Cardiac fibroblast (primary cell): ENCODE measurements around the gene WNT7B.

Experiments used
- DNase-seq, 2 donors: peaks; one replicate each; pipeline versions ENCODE4 v3.0.0 to v3.0.0-alpha.2; 2010; ENCODE audit warnings: low read depth in 2 of 2
- H3K4me3 ChIP-seq, 2 donors: replicated peaks in 1 of 2; 1 replicate in 1 of 2; 2 replicates in 1 of 2; pipeline ENCODE4 v1.5.1; 2011; ENCODE audit warnings: low read depth in 2 of 2, low read length in 2 of 2, mild to moderate bottlenecking in 2 of 2, moderate library complexity in 1 of 2
- CTCF ChIP-seq: IDR thresholded peaks from one replicate; pipeline ENCODE4 v1.5.1; 2011; ENCODE audit warnings: low read depth, mild to moderate bottlenecking, low read length, inconsistent platforms

Gene WNT7B

GRCh38 chr22:45934659-45935341, 42.2 kb downstream of the WNT7B start:
- no peak overlapping the region for H3K4me3 ChIP-seq

GRCh38 chr22:45934168-45934564, 42.8 kb downstream of the WNT7B start:
- H3K4me3 ChIP-seq = no peak overlapping the region
- DNase-seq = no peak
- no peak for TF ChIP-seq CTCF

More at GRCh38 chr22:45934659-45935341, 42.2 kb downstream of the WNT7B start:
- DNase-seq = peak; percentile 60 to 89
- no peak for TF ChIP-seq CTCF

GRCh38 chr22:45933506-45934167, 43.3 kb downstream of the WNT7B start:
- TF ChIP-seq CTCF = no peak
- DNase-seq = no peak

GRCh38 chr22:45932071-45932470, 44.9 kb downstream of the WNT7B start:
- H3K4me3 ChIP-seq = no peak overlapping the region
- no peak for TF ChIP-seq CTCF
- DNase-seq = peak in 1 of 2 donors; percentile 42

More at GRCh38 chr22:45933506-45934167, 43.3 kb downstream of the WNT7B start:
- H3K4me3 ChIP-seq = no peak overlapping the region

- H3K4me3 ChIP-seq = no peak overlapping the region
- DNase-seq = no peak
- no peak for TF ChIP-seq CTCF
These were observed 45.9 kb downstream of the WNT7B start for GRCh38 chr22:45931042-45931441.

- TF ChIP-seq CTCF = no peak
- DNase-seq = no peak
- H3K4me3 ChIP-seq = no peak overlapping the region
These were observed 46.6 kb downstream of the WNT7B start for GRCh38 chr22:45930324-45930723.
